NCI-H2196 (cell line): ENCODE results near the gene CHID1.

ENCODE experiments used
- DNase-seq: peaks from one replicate; lab custom pipeline; 2025; ENCODE audit not compliant: unreplicated experiment; lab: John Stamatoyannopoulos, UW

Gene CHID1

GRCh38 chr11:837990-838307 lies 72.7 kb downstream of the CHID1 start:
- no peak for DNase-seq

- no peak for DNase-seq
Measured at GRCh38 chr11:837189-837989, 73.2 kb downstream of the CHID1 start.

- DNase-seq: no peak
Measured at GRCh38 chr11:836700-837099, 73.9 kb downstream of the CHID1 start.

DNA sequence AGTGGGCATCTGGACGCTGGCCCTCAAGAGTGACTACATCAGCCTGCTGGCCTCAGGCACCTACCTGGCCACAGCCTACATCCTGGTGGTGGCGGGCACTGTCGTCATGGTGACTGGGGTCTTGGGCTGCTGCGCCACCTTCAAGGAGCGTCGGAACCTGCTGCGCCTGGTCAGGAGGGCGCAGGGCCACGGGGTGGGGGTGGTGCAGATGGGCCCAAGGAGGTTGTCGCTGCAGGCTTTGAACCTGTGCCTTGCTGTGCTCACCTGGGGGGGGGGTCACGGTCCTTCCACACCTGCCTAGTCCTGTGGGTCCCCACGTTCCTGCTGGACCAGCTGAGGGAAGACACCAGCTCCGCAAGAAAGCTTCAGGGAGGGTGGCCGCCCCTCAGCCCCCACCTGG lies 74.3 kb downstream of the CHID1 start:
- DNase-seq: no peak

DNA sequence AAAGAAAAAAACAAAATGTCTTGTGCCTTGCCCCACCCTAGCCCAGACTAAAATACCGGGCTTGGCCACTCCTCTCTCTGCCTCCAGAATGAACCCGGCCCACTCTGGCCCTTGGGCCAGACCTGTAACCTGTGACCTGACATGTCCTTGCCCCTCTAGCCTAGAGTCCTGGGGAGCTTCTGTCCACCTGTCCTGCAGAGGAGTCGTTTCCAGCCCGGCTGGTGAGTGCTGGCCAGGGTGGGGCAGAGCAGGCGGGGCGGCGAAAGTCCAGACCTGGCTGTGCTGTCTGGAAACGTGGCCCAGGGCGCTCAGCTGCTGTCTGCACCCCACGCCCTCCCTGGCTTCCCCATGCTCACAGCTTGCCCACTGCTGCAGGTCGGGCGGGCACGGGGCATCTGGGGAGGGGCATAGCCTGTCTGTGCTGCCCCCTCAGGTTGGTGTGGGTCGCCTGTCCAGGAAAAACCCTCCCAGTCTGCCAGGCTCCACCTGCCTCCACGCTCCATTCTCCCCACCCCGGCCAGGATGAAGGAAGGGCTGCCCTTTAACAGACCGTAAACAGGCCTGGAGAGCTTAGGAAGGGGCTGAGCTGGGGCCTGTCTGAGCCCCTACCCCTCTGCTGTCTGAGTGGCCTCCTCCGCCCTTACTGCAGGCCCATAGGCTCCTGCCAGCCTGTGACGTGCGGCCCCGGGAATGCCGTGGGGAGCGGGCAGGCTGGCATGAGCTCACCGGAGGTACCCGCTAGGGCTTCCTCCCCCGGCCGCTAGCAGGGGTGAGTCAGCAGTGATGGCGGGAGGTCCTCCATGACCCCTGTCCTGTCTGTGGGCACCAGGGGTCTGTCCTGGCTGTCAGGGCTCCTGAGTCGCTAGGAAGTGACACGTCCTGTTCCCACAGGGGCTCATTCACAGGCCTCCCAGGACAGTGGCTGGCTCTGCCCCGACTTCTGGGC lies 76.0 kb downstream of the CHID1 start:
- DNase-seq: no peak

DNA sequence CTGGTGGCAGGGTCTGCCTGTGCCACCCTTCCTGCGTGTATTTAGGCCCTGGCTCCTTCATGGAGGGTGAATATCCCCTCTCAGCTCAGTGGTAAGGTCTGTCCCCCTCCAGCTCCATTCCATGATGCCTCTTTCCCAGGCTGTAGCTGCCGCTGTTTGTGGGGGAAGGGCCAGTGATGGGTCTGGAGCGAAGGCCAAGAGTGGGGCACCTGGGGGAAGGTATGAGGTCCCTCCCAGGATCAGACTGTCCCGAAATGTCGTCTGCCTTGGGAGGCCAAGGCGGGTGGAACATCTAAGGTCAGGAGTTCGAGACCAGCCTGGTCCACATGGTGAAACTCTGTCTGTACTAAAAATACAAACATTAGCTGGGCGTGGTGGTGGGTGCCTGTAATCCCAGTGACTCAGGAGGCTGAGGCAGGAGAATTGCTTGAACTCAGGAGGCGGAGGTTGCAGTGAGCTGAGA lies 76.7 kb downstream of the CHID1 start:
- no peak for DNase-seq

DNA sequence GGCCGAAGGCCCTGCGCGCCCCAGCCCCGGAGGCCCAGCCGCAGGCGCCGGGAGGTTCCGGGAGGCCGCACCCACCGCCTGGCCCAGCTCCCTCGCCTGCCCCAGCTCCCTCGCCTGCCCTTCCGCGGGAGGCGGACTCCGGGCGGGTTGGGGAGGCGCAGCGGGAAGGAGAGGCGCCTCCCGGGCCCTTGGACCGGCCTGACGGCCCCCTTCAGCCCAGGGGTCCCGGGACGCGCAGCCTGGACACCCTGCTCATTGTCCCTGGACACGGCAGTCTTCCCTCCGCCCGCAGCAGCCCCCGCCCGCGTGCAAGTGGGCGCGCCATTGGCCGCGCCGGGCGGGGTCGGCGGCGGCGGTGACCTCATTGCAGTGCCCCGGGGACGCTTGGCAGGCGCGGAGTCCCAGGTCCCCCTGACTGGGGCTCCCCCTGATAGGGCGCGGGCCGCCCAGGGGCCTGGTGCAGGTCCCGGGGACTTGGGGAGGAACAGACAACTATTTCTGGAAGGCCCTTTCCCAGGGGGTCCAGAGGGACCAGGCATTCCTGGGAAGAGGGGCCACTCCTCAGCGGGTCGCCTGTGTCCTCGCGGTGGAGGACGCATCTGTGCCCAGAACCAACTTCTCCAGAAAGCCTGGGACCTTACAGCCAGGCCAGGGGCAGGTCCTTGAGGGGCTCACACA lies 77.4 kb downstream of the CHID1 start:
- DNase-seq: peak; percentile 64

DNA sequence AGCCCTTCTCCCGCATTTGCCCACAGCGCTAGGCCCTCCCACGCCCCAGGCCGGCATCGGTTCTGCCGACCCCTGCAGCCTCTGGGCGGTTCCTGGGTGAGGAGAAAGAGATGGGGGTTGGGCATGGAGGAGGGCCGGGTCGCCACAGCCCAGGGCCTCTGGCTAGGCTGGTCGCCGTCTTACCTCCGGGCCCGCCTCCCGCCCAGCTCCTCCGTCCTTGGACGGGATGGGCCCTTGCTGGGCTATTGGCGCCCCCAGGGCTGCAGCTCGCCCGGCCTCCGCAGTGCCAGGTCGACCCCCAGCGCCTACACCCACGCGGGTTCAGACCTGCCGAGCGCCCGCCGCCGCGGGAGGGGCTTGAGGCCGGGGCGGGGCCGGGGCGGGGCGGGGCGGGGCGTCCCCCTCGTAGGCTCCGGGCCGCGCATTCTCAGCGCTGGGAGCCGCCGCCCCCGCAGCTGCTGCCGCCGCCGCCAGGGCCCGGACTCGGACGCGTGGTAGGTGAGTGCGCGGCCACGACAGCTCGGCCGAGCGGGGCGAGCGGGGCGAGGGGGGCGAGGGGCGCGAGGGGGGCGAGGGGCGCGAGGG lies 78.0 kb downstream of the CHID1 start, which contains the start of gene CD151:
Gene CD151, plus strand, starts transcription at position 424 of the 585 bp plus-strand sequence. CDS start 3,118 bp downstream, outside the sequence.
- peak; percentile 69 for DNase-seq

DNA sequence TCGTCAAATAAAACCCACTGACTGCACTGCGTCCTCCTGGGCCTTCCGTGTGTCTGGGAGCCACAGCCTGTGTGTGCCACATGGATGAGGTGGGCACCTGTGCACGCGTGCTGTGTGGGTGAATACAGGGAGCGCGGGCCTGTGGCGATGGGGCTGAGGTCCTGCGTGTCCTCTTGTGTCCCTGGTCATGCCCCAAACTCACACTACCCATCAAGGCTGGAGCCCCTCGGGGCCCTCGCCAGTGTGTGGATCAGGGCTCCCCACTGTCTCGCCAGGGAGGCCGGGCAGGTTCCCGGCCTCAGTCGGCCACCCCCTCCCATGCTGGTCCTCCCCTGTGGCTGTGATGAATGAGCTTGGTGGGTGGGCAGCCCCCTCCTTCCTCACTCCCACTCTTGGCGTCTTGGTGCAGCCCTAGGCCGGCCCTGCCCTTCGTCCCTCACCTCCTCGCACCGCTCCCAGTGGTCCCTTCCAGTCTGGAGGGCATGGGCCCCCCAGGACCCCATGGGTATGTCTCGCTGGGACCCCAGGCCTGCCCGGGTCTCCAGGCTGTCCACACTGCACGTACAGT lies 78.6 kb downstream of the CHID1 start:
- no peak for DNase-seq

DNA sequence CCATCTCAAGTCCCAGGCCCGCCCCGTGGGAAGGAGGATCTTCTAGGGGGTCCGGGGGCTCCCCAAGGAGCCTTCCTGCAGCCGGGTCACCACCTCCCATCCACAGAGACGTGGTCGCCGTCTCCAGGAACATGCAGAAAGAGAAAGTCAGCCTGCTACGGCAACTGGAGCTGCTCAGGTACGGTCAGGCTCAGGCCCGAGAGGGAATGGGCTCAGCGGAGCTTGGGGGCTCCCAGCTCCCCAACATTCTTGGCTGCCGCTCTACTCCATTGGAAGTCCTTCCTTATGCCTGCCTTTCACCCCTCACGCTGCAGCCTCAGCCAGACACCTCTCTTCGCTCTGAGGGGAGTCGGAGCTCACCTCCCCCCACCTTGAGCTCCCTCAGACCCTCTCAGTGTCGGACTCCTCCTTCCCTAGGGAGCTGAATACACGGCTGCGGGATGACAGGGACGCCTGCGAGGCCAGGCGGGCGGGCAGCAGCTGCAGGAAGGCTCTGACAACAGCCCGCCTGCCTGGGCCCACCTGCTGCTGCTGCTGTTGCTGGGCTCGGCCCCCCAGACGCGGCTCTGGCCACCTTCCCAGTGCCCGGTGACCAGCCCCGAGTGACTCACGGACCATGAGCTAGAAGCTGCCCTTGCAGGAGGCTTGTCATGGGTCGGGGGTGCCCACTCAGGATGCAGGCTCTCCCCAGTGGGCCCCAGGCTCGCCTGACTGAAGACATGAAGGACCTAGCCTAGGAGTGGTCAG lies 79.3 kb downstream of the CHID1 start:
- DNase-seq: no peak

DNA sequence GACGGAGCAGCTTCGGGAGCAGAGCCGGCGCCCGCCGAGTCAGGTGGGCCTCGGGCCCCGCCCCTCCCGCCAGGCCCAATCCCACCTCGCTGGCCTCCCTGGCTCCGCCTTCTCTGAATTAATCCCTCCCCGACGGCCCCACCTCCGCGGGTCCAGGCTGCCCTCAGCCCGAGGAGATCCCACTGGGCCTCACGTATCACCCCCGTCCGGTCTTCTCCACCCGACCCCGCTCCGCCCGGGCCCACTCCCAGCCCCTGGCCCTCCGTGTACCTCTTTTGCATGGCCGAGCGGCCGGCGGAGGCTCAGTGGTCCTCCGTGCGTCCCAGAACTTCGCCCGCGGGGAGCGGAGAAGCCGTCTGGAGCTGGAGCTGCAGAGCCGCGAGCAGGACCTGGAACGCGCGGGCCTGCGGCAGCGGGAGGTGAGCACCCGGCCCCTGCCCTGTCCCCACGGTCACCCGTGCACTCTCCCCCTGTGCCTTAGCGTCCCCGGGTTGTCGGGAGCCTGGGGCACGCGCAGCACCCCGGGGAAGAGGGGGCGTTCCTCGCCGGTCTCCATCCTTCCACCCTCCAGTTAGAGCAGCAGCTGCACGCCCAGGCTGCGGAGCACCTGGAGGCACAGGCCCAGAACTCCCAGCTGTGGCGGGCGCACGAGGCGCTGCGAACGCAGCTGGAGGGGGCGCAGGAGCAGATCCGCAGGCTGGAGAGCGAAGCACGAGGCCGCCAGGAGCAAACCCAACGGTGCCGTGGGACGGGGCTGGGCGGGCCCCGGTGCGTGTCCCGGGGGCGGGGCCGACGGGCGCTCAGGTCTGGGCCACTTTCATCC lies 80.1 kb downstream of the CHID1 start:
- DNase-seq: no peak

- no peak for DNase-seq
Measured at GRCh38 chr11:829847-830294, 80.7 kb downstream of the CHID1 start.

GRCh38 chr11:829176-829846 lies 81.3 kb downstream of the CHID1 start:
- DNase-seq: no peak

- no peak for DNase-seq
Measured at GRCh38 chr11:828506-829175, 82.0 kb downstream of the CHID1 start.

DNA sequence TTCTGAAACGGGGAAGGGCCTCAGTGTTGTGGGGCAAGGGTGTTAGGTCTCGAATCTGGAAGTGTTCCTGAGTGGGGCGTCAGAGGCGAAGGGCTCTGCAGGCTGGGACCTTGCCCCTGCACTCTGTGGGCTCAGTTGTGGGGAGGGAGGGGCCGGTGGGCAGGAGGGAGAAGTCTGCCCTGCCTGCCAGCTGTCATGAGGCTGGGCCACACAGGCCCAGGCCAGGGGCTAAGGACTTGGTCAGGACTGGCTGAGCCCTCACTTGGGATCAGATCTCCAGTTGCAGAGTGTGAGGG lies 82.8 kb downstream of the CHID1 start, which contains the start of gene CRACR2B:
Gene CRACR2B, plus strand, starts transcription at position 23 of the 296 bp plus-strand sequence. CDS start 689 bp downstream, outside the sequence.
- DNase-seq: no peak

DNA sequence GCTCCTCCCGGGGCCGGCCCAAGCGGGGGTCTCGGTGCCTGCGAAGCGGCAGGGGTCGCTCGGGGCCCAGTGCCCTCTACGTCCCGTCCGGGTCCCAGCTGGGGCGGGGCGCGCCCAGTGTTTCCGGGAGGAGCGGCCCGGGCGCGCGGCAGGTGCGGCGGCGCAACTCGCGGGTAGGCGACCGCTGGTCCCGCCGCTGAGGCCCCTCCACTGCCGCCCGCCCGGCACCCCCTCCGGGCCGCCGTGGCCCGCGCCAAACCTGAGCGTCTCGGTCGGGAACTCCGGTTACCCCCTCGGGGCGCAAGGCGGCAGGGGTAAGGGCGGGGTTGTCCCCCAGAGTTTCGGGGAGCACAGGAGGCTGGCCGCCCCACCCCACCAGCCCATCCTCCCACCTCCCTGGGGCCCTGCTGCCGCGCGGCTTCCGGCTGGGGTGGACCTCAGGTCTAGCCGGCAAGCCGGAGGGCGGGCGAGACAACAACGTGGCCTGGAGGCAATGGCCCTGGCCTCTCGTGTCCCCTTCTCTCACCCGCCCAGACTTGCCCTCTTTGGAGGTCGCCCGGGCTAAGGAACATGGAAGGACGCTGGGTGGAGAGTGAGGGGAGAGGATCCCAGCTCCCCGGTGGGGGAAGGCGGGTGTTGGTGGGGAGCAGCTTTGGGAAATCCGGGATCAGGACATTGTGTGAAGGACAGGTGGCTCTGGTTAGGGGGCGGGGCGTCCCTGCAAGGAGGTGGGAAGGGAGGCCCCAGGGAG lies 83.3 kb downstream of the CHID1 start:
- peak; percentile 40 for DNase-seq

- no peak for DNase-seq
Measured at GRCh38 chr11:826836-827145, 83.8 kb downstream of the CHID1 start.
